Upper lobe of right lung (tissue), 1 donor: ENCODE measurements around the gene TMEM209. TPM values are rescaled to one million over a fixed set of nuclear protein-coding genes. Genes with fewer than 3 reads are reported as not detected.
"Not testable (repeated sequence)": the region's sequence is repeated elsewhere in the genome, so short reads cannot be mapped to it uniquely, and the experiment has no call there.

ENCODE experiments used
- ATAC-seq: fragments of 200-7000 bp; cut with Tn5 transposase; one replicate; pipeline ENCODE4 v1.9.1; 2020; ENCODE audit warnings: mild to moderate bottlenecking, moderate library complexity
- DNase-seq: peaks from one replicate; pipeline ENCODE4 v3.0.0-alpha.2; 2020
- H3K27ac ChIP-seq: fragments of 200-600 bp; one replicate; pipeline ENCODE4 v1.8.0; 2022
- H3K27me3 ChIP-seq: fragments of 200-600 bp; one replicate; pipeline ENCODE4 v1.8.0; 2022; ENCODE audit warnings: mild to moderate bottlenecking
- H3K36me3 ChIP-seq: fragments of 200-600 bp; one replicate; pipeline ENCODE4 v1.8.0; 2022
- H3K4me1 ChIP-seq: fragments of 200-600 bp; one replicate; pipeline ENCODE4 v1.8.0; 2022
- H3K4me3 ChIP-seq: fragments of 200-600 bp; one replicate; pipeline ENCODE4 v1.8.0; 2022; ENCODE audit warnings: mild to moderate bottlenecking
- H3K9me3 ChIP-seq: fragments of 200-600 bp; one replicate; pipeline ENCODE4 v1.8.0; 2022
- CTCF ChIP-seq: fragments of 200-600 bp; IDR thresholded peaks from one replicate; pipeline ENCODE4 v1.8.0; 2022; ENCODE audit warnings: antibody characterized with exemption
- intact Hi-C: fragments of 100-400 bp; cut with DNase I; formaldehyde crosslinking; loops from one replicate; pipeline ENCODE4 v1.11.0; 2022
- total RNA-seq: library from RNA; stranded (reverse); fragmentation: NEBNext Ultra II Directional; extraction: Animal tissue kit (Norgen Biotek cat#: 25700); gene quantifications from one replicate; pipeline ENCODE4 v1.2.1, GENCODE V29; 2021
- donor health status: DM: no; HTN: yes; CAD: no; lungs with severe emphysema.

Gene TMEM209
- total RNA-seq, 1 donor from 2014 or later: 18.3 TPM

- Histone ChIP-seq H3K4me3 (no peak overlapping the region), H3K27me3 (no peaks in the 10 kb centered on the region), H3K36me3 (peaks cover 83% of the 10 kb centered on the region), H3K4me1 (peaks cover 12% of the 10 kb centered on the region), H3K27ac (peak overlapping the region; percentile 31), H3K9me3 (no peaks in the 10 kb centered on the region)
- DNase-seq: no peak
- intact Hi-C loops: no loop called here
- ATAC-seq: no peak
- TF ChIP-seq CTCF: no peak
Measured at GRCh38 chr7:130127404-130127803, 77.8 kb downstream of the TMEM209 start.

GRCh38 chr7:130126840-130127239 lies 78.4 kb downstream of the TMEM209 start:
- DNase-seq, H3K27ac ChIP-seq, ATAC-seq, H3K4me3 ChIP-seq, H3K27me3 ChIP-seq, H3K9me3 ChIP-seq, intact Hi-C loops: not testable (repeated sequence)
- H3K36me3 ChIP-seq: peaks cover 83% of the 10 kb centered on the region
- peaks cover 12% of the 10 kb centered on the region for H3K4me1 ChIP-seq

- Histone ChIP-seq H3K36me3 (peaks cover 83% of the 10 kb centered on the region), H3K9me3 (no peaks in the 10 kb centered on the region), H3K4me3 (no peak overlapping the region), H3K4me1 (peaks cover 12% of the 10 kb centered on the region), H3K27me3 (no peaks in the 10 kb centered on the region), H3K27ac (no peak overlapping the region)
- intact Hi-C loops: no loop called here
- ATAC-seq (no peak), DNase-seq (no peak)
- TF ChIP-seq CTCF: no peak
Measured at GRCh38 chr7:130124711-130125110, 80.5 kb downstream of the TMEM209 start.

GRCh38 chr7:130123501-130123900 lies 81.7 kb downstream of the TMEM209 start:
- no peak for DNase-seq
- no peak for ATAC-seq
- Histone ChIP-seq H3K4me1 (peaks cover 12% of the 10 kb centered on the region), H3K27me3 (no peaks in the 10 kb centered on the region), H3K9me3 (no peaks in the 10 kb centered on the region), H3K4me3 (no peak overlapping the region), H3K27ac (no peak overlapping the region), H3K36me3 (peaks cover 78% of the 10 kb centered on the region)
- intact Hi-C loops: no loop called here
- TF ChIP-seq CTCF: no peak

GRCh38 chr7:130118801-130119200 lies 86.4 kb downstream of the TMEM209 start:
- no peaks in the 10 kb centered on the region for H3K9me3 ChIP-seq
- H3K27me3 ChIP-seq: no peaks in the 10 kb centered on the region
- H3K36me3 ChIP-seq: peaks cover 48% of the 10 kb centered on the region
- no peak overlapping the region for H3K27ac ChIP-seq
- no peak for ATAC-seq
- no peak overlapping the region for H3K4me3 ChIP-seq
- no peak for DNase-seq
- intact Hi-C loops: no loop called here
- TF ChIP-seq CTCF: no peak
- H3K4me1 ChIP-seq: no peaks in the 10 kb centered on the region

GRCh38 chr7:130118294-130118693 lies 86.9 kb downstream of the TMEM209 start:
- Histone ChIP-seq H3K4me1 (no peaks in the 10 kb centered on the region), H3K36me3 (peaks cover 43% of the 10 kb centered on the region), H3K27ac (no peak overlapping the region), H3K9me3 (no peaks in the 10 kb centered on the region), H3K4me3 (no peak overlapping the region), H3K27me3 (no peaks in the 10 kb centered on the region)
- ATAC-seq (no peak), DNase-seq (no peak)
- TF ChIP-seq CTCF: no peak
- intact Hi-C loops: no loop called here
